ENCODE data around the gene KAT6B. TPM values are rescaled to one million over a fixed set of nuclear protein-coding genes. Genes with fewer than 3 reads are reported as not detected.

Gene KAT6B
- total and polyA plus RNA-seq, 2 donors (not counting 1 experiment from before 2014, with no cell fraction given), result 8.6 to 111 TPM

DNA sequence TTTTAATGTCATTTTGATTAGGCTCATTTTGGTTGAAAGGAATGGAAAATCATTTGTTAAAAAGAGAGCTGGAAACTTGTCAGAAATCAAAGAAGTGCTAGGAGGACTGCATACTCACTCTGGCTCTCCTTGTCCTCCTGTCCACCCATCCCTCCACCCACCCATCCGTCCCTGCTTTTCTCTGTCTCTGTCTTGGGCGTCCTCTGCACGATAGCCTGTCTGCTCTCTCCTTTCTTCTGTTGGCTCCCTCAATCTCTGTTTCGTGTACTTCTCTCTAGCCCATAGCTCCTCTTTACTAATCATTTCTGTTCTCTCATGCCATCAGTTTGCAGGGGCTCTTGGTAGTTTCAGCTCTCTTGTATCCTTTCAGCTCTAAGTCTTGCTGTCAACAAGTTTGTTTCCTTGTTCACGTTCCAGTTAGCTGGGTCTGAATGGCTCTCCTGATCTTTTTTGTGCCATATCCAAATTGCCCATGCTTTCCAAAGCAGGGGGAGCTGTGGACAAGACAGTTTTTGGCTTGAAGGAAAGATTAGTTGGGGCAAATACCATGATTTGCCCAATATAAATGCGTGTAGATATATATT, 75.6 kb downstream of the KAT6B start:
- Histone ChIP-seq H3K4me3 (ENCODE audit: control extremely low read depth in 1 of 5, extremely low read depth in 1 of 5, insufficient read depth in 1 of 5, low read depth in 2 of 5, low read length in 4 of 5) (no peak overlapping the region), H3K9ac (ENCODE audit: low read length) (no peak overlapping the region), H3K27me3 (replicated peaks in 1 of 4; ENCODE audit: control extremely low read depth in 1 of 4, control insufficient read depth in 3 of 4, insufficient read depth in 4 of 4, low read length in 3 of 4) (no peaks in the 10 kb centered on the region), H3K27ac (ENCODE audit: low read length in 2 of 2) (no peak overlapping the region), H3K79me2 (ENCODE audit: control insufficient read depth, insufficient read depth, low read length) (peaks cover 66% of the 10 kb centered on the region), H4K20me1 (ENCODE audit: control insufficient read depth, insufficient read depth, low read length, poor library complexity, severe bottlenecking) (peaks cover 21% of the 10 kb centered on the region), H3K4me1 (ENCODE audit: control insufficient read depth in 2 of 2, insufficient read depth in 2 of 2, low read length in 2 of 2) (peaks cover 22 to 25% of the 10 kb centered on the region in 2 donors), H2AFZ (ENCODE audit: insufficient read depth, low read depth, low read length, poor library complexity, severe bottlenecking) (no peak overlapping the region), H3K4me2 (replicated peaks; ENCODE audit: low read depth, low read length, poor library complexity, severe bottlenecking) (no peak overlapping the region), H3K36me3 (replicated peaks in 1 of 2; ENCODE audit: control extremely low read depth in 1 of 2, control insufficient read depth in 1 of 2, extremely low read depth in 1 of 2, insufficient read depth in 2 of 2, low read length in 1 of 2) (no peaks in the 10 kb centered on the region), H3K9me3 (ENCODE audit: control extremely low read depth in 1 of 3, control insufficient read depth in 2 of 3, insufficient read depth in 1 of 3, low read length in 2 of 3) (no peaks in the 10 kb centered on the region)
- Mint-ChIP-seq H3K27ac (no peak overlapping the region), H3K27me3 (no peaks in the 10 kb centered on the region), H3K4me1 (peaks cover 45% of the 10 kb centered on the region), H3K9me3 (ENCODE audit: insufficient read depth) (no peaks in the 10 kb centered on the region), H3K4me3 (no peak overlapping the region)
- ChIA-PET POLR2A (no interaction called here), CTCF (interaction anchor here (2.1 kb wide), 1 partner anchor 118 kb away, joined by 4 read pairs; no protein-coding TSS in a partner anchor)
- ATAC-seq (ENCODE audit: low read depth) (no peak), DNase-seq (no peak)
- WGBS (ENCODE audit: insufficient coverage), result 85% methylated on average over 5 of the region's 6 CpGs
- intact Hi-C loops (cut with micrococcal nuclease), result loop anchor here (10.0 kb wide), 1 partner anchor 53 kb away; no protein-coding TSS in a partner anchor
- TF ChIP-seq EZH2 (IDR thresholded peaks at IDR 0.05; ENCODE audit: borderline replicate concordance, insufficient read depth, low read depth, low read length, poor library complexity, severe bottlenecking) (no peak), CTCF (IDR thresholded peaks at IDR 0.05) (no peak)

DNA sequence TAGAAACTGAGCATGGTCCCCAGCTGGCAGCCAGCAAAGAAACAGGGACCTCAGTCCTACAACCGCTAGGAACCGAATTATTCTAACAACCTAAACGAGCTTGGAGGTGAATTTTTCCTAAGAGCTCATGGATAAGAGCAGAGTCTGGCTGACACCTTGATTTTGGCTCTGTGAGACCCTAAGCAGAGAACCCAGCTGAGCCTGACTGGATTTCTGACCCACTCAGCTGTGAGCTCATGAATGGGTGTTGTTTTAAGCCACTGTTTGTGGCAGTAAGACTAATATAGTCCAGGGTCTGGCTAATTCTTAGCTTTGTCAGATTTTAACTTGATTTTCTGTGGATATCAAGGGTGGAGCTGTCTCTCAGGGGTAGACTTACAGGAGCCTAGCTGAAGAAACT, 77.1 kb downstream of the KAT6B start:
- Histone ChIP-seq H3K9me3 (ENCODE audit: control extremely low read depth in 1 of 3, control insufficient read depth in 2 of 3, insufficient read depth in 1 of 3, low read length in 2 of 3) (no peaks in the 10 kb centered on the region), H4K20me1 (ENCODE audit: control insufficient read depth, insufficient read depth, low read length, poor library complexity, severe bottlenecking) (peaks cover 26% of the 10 kb centered on the region), H3K36me3 (replicated peaks in 1 of 2; ENCODE audit: control extremely low read depth in 1 of 2, control insufficient read depth in 1 of 2, extremely low read depth in 1 of 2, insufficient read depth in 2 of 2, low read length in 1 of 2) (peaks cover 0 to 2% of the 10 kb centered on the region in 2 experiments), H2AFZ (ENCODE audit: insufficient read depth, low read depth, low read length, poor library complexity, severe bottlenecking) (no peak overlapping the region), H3K79me2 (ENCODE audit: control insufficient read depth, insufficient read depth, low read length) (peaks cover 60% of the 10 kb centered on the region), H3K9ac (ENCODE audit: low read length) (no peak overlapping the region), H3K27me3 (replicated peaks in 1 of 4; ENCODE audit: control extremely low read depth in 1 of 4, control insufficient read depth in 3 of 4, insufficient read depth in 4 of 4, low read length in 3 of 4) (no peaks in the 10 kb centered on the region), H3K4me2 (replicated peaks; ENCODE audit: low read depth, low read length, poor library complexity, severe bottlenecking) (no peak overlapping the region), H3K4me3 (ENCODE audit: control extremely low read depth in 1 of 5, extremely low read depth in 1 of 5, insufficient read depth in 1 of 5, low read depth in 2 of 5, low read length in 4 of 5) (no peak overlapping the region), H3K27ac (ENCODE audit: low read length in 2 of 2) (no peak overlapping the region), H3K4me1 (ENCODE audit: control insufficient read depth in 2 of 2, insufficient read depth in 2 of 2, low read length in 2 of 2) (peaks cover 9 to 15% of the 10 kb centered on the region in 2 donors)
- ATAC-seq (ENCODE audit: low read depth) (no peak), DNase-seq (no peak)
- intact Hi-C loops (cut with micrococcal nuclease), result loop anchor here (10.0 kb wide), 1 partner anchor 51 kb away; no protein-coding TSS in a partner anchor
- ChIA-PET CTCF (interaction anchor here (2.1 kb wide), 1 partner anchor 116 kb away, joined by 4 read pairs; no protein-coding TSS in a partner anchor), POLR2A (no interaction called here)
- no peak for TF ChIP-seq EZH2 (IDR thresholded peaks at IDR 0.05; ENCODE audit: borderline replicate concordance, insufficient read depth, low read depth, low read length, poor library complexity, severe bottlenecking)
- no peak for TF ChIP-seq CTCF (IDR thresholded peaks at IDR 0.05)
- no peaks in the 10 kb centered on the region for H3K27me3 Mint-ChIP-seq
- no peak overlapping the region for H3K4me3 Mint-ChIP-seq
- H3K4me1 Mint-ChIP-seq, result peaks cover 31% of the 10 kb centered on the region
- H3K9me3 Mint-ChIP-seq (ENCODE audit: insufficient read depth), result no peaks in the 10 kb centered on the region
- H3K27ac Mint-ChIP-seq, result no peak overlapping the region
- 100% methylated on average over 3 of the region's 3 CpGs for WGBS (ENCODE audit: insufficient coverage)
